Neural crest cell (in vitro differentiated cells): ENCODE measurements around the gene IL1A. TPM values are rescaled to one million over a fixed set of nuclear protein-coding genes. Genes with fewer than 3 reads are reported as not detected.
A peak's percentile ranks its signal among the peaks of the same experiment; 100 is the strongest.

Source experiments
- DNase-seq: peaks from one replicate; pipeline ENCODE4 v3.0.0; 2021; ENCODE audit warnings: low read depth, mixed read lengths, low spot score
- H3K27ac Mint-ChIP-seq: one replicate; pipeline ENCODE4 v1.8.0; 2021; ENCODE audit warnings: mild to moderate bottlenecking, mixed read lengths; ENCODE audit not compliant: unreplicated experiment
- H3K27me3 Mint-ChIP-seq: 2 replicates; pipeline ENCODE4 v1.8.0; 2021; ENCODE audit warnings: low read depth, mild to moderate bottlenecking, mixed read lengths
- H3K36me3 Mint-ChIP-seq: 2 replicates; pipeline ENCODE4 v1.8.0; 2021; ENCODE audit warnings: low read depth, mild to moderate bottlenecking, mixed read lengths
- H3K4me1 Mint-ChIP-seq: 2 replicates; pipeline ENCODE4 v1.8.0; 2021; ENCODE audit warnings: mixed read lengths
- H3K4me3 Mint-ChIP-seq: one replicate; pipeline ENCODE4 v1.8.0; 2021; ENCODE audit warnings: mild to moderate bottlenecking, mixed read lengths
- H3K9me3 Mint-ChIP-seq: 2 replicates; pipeline ENCODE4 v1.8.0; 2021; ENCODE audit warnings: mixed read lengths
- total RNA-seq: library from RNA; stranded (reverse); gene quantifications from 2 replicates; pipeline ENCODE4 v1.2.1, GENCODE V29; 2021
- TF ChIP-seq, protein P1 (sequence below): fragments of 200-600 bp; sonication (generic); conservative IDR thresholded peaks from 2 replicates; pipeline ENCODE4 v1.5.0; 2021; ENCODE audit warnings: antibody characterized with exemption, mild to moderate bottlenecking

Gene IL1A
- total RNA-seq, 1 donor from 2014 or later: not detected

- TF ChIP-seq, protein P1, sequence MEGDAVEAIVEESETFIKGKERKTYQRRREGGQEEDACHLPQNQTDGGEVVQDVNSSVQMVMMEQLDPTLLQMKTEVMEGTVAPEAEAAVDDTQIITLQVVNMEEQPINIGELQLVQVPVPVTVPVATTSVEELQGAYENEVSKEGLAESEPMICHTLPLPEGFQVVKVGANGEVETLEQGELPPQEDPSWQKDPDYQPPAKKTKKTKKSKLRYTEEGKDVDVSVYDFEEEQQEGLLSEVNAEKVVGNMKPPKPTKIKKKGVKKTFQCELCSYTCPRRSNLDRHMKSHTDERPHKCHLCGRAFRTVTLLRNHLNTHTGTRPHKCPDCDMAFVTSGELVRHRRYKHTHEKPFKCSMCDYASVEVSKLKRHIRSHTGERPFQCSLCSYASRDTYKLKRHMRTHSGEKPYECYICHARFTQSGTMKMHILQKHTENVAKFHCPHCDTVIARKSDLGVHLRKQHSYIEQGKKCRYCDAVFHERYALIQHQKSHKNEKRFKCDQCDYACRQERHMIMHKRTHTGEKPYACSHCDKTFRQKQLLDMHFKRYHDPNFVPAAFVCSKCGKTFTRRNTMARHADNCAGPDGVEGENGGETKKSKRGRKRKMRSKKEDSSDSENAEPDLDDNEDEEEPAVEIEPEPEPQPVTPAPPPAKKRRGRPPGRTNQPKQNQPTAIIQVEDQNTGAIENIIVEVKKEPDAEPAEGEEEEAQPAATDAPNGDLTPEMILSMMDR: no peak
- Mint-ChIP-seq H3K36me3 (no peaks in the 10 kb centered on the region), H3K4me1 (peaks cover 22% of the 10 kb centered on the region), H3K9me3 (peaks cover 2% of the 10 kb centered on the region), H3K4me3 (no peak overlapping the region), H3K27me3 (no peaks in the 10 kb centered on the region), H3K27ac (no peak overlapping the region)
- DNase-seq: no peak
Measured at GRCh38 chr2:112782234-112782799, 2.0 kb downstream of the IL1A start.

DNA sequence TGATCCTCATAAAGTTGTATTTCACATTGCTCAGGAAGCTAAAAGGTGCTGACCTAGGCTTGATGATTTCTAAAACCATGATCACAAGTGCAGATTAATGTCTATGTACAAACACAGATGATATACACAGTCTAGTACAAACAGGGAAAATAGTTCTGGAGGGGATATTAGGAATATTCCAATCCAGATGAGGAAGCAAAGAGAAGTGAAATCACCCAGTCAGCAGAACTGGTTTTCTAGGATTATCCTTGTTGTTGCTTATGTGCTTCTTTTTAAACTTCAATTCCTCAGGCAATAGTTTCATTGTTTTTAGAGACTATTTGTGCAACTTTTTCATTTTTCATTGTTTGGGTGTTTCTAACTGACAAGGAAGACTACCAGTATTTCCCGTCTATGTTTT lies 4.7 kb downstream of the IL1A start:
- Mint-ChIP-seq H3K9me3 (peaks cover 5% of the 10 kb centered on the region), H3K4me1 (peaks cover 28% of the 10 kb centered on the region), H3K36me3 (peaks cover 3% of the 10 kb centered on the region), H3K27me3 (no peaks in the 10 kb centered on the region), H3K4me3 (no peak overlapping the region), H3K27ac (no peak overlapping the region)
- TF ChIP-seq, protein P1: no peak
- DNase-seq: no peak

- H3K27ac Mint-ChIP-seq: peak overlapping the region; percentile 76
Measured at GRCh38 chr2:112777036-112777435, 7.3 kb downstream of the IL1A start.

DNA sequence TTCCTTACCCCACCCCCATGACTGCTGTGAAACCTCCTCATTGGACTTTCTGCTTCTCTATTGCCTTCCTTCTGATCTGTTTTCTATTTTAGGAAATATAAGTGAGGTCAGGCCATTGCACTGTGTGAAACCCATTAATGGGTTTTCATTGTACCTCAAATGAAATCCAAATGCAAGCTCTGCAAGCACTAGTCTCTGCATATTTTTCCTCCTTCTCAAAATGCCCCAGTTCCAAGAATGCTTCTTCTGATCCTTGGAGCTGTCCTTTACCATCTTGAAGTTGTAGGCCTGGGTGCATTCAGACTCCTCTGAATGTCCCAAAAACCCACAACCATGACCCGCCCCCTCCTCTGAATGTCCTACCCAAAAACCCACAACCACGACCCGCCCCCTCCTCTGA lies 8.2 kb downstream of the IL1A start:
- TF ChIP-seq, protein P1: no peak
- no peak for DNase-seq
- H3K36me3 Mint-ChIP-seq: peaks cover 3% of the 10 kb centered on the region
- H3K4me1 Mint-ChIP-seq: peaks cover 16% of the 10 kb centered on the region
- H3K4me3 Mint-ChIP-seq: no peak overlapping the region
- peaks cover 5% of the 10 kb centered on the region for H3K9me3 Mint-ChIP-seq
- H3K27me3 Mint-ChIP-seq: no peaks in the 10 kb centered on the region
- no peak overlapping the region for H3K27ac Mint-ChIP-seq

More at GRCh38 chr2:112777036-112777435, 7.3 kb downstream of the IL1A start:
- H3K4me3 Mint-ChIP-seq: no peak overlapping the region
- peaks cover 5% of the 10 kb centered on the region for H3K9me3 Mint-ChIP-seq
- no peaks in the 10 kb centered on the region for H3K27me3 Mint-ChIP-seq
- TF ChIP-seq, protein P1: no peak
- no peak for DNase-seq
- H3K4me1 Mint-ChIP-seq: peaks cover 16% of the 10 kb centered on the region
- peaks cover 3% of the 10 kb centered on the region for H3K36me3 Mint-ChIP-seq

- H3K27me3 Mint-ChIP-seq: no peaks in the 10 kb centered on the region
- TF ChIP-seq, protein P1: no peak
- H3K4me3 Mint-ChIP-seq: no peak overlapping the region
- H3K9me3 Mint-ChIP-seq: peaks cover 5% of the 10 kb centered on the region
- H3K4me1 Mint-ChIP-seq: peaks cover 16% of the 10 kb centered on the region
- H3K36me3 Mint-ChIP-seq: peaks cover 3% of the 10 kb centered on the region
- H3K27ac Mint-ChIP-seq: no peak overlapping the region
- no peak for DNase-seq
Measured at GRCh38 chr2:112774536-112775285, 9.6 kb downstream of the IL1A start.
